HEK293T (cell line): ENCODE measurements around the gene LGR6.

Source experiments
- ARNT ChIP-seq: fragments of 450-650 bp; IDR thresholded peaks from 2 replicates; pipeline ENCODE4 v1.6.1; 2017; ENCODE audit warnings: mild to moderate bottlenecking
- CTBP1 ChIP-seq: fragments of 450-650 bp; IDR thresholded peaks from 2 replicates; pipeline ENCODE4 v1.6.1; 2016; ENCODE audit warnings: borderline replicate concordance
- FOXK2 ChIP-seq: fragments of 450-650 bp; IDR thresholded peaks from 2 replicates; pipeline ENCODE4 v1.6.1; 2016; ENCODE audit warnings: mild to moderate bottlenecking
- LEF1 ChIP-seq: fragments of 450-650 bp; IDR thresholded peaks from 2 replicates; pipeline ENCODE4 v1.6.1; 2017; ENCODE audit warnings: mild to moderate bottlenecking, borderline replicate concordance

- TF ChIP-seq FOXK2: no peak
- TF ChIP-seq LEF1: no peak
- TF ChIP-seq ARNT: no peak
- TF ChIP-seq CTBP1: no peak
These were observed 12.0 kb upstream of the LGR6 start for GRCh38 chr1:202181586-202181985.
